ENCODE results near the gene NUDT14.

The NUDT14 gene

DNA sequence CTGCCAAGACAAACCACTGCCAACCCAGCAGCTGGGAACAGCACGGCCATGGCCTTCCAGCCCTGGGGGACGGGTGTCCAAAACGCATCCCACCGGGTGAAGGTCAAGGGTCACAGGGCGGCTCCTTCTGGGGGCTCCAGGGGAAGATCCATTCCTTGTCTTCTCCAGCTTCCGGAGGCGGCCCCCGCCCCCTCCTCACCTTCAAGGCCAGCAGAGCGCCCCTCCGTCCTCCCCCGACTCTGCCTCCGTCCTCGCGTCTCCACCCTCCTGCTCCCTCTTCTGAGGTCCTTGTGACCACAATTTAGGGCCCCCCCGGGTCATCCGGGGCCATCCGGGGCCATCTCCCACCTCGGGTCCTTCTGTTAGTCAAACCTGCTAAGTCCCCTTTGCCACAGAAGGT is 3.9 kb upstream of the NUDT14 start:
- Histone ChIP-seq H3K27ac (ENCODE audit: low read depth, low read length) (no peak overlapping the region), H3K9me3 (ENCODE audit: control insufficient read depth, insufficient read depth, low read length) (no peaks in the 10 kb centered on the region), H3K36me3 (ENCODE audit: control insufficient read depth, insufficient read depth, low read length) (no peaks in the 10 kb centered on the region), H3K9ac (ENCODE audit: low read depth, low read length) (no peak overlapping the region), H3K4me1 (ENCODE audit: control insufficient read depth, insufficient read depth, low read length) (no peaks in the 10 kb centered on the region), H3K4me3 (ENCODE audit: low read depth, low read length) (no peak overlapping the region), H3K27me3 (ENCODE audit: control insufficient read depth, insufficient read depth, low read length) (peaks cover 17% of the 10 kb centered on the region)

- no peaks in the 10 kb centered on the region for H3K9me3 ChIP-seq (ENCODE audit: control insufficient read depth, insufficient read depth, low read length)
- no peaks in the 10 kb centered on the region for H3K4me1 ChIP-seq (ENCODE audit: control insufficient read depth, insufficient read depth, low read length)
- no peaks in the 10 kb centered on the region for H3K36me3 ChIP-seq (ENCODE audit: control insufficient read depth, insufficient read depth, low read length)
- peaks cover 22% of the 10 kb centered on the region for H3K27me3 ChIP-seq (ENCODE audit: control insufficient read depth, insufficient read depth, low read length)
- no peak overlapping the region for H3K4me3 ChIP-seq (ENCODE audit: low read depth, low read length)
- no peak overlapping the region for H3K9ac ChIP-seq (ENCODE audit: low read depth, low read length)
- H3K27ac ChIP-seq (ENCODE audit: low read depth, low read length): no peak overlapping the region
Observed at GRCh38 chr14:105184461-105184860, 3.3 kb upstream of the NUDT14 start.

DNA sequence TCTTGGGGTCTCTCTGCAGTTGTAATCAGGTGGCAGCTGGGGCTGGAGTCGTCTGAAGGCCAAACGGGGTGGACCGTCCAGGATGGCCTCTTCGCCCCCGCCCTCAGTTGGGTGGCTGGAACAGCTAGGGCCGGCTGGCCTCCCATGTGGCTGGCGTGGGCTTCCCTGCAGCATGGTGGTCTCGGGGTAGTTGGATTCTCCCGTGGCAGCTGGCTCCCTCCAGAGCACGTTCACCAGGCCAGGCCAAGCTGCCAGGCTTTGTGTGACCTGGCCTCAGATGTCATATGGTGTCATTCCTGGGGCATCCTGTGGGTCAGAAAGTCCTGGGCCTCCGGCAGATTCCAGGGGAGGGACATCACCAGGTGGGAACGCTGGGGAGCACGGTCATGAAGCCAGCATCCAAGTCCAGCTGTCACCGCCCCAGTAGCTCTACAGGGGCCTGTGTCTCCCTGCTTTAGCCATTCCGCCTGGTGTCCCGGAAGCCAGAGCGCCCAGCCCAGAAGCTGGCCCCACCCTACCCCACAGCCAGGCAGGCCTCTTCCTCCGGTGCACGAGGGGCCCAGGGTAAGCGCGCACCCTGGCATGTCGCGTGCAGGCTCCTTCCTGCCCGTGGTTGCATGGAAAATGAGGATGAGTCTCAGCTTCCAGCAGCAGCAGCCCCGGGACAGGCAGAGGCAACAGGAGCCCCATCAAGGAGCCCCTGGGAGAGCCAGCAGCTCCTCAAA is 1.3 kb upstream of the NUDT14 start:
- Histone ChIP-seq H3K36me3 (ENCODE audit: control insufficient read depth, insufficient read depth, low read length) (no peaks in the 10 kb centered on the region), H3K4me3 (ENCODE audit: low read depth, low read length) (no peak overlapping the region), H3K4me1 (ENCODE audit: control insufficient read depth, insufficient read depth, low read length) (no peaks in the 10 kb centered on the region), H3K9ac (ENCODE audit: low read depth, low read length) (no peak overlapping the region), H3K9me3 (ENCODE audit: control insufficient read depth, insufficient read depth, low read length) (no peaks in the 10 kb centered on the region), H3K27ac (ENCODE audit: low read depth, low read length) (no peak overlapping the region), H3K27me3 (ENCODE audit: control insufficient read depth, insufficient read depth, low read length) (peaks cover 24% of the 10 kb centered on the region)

DNA sequence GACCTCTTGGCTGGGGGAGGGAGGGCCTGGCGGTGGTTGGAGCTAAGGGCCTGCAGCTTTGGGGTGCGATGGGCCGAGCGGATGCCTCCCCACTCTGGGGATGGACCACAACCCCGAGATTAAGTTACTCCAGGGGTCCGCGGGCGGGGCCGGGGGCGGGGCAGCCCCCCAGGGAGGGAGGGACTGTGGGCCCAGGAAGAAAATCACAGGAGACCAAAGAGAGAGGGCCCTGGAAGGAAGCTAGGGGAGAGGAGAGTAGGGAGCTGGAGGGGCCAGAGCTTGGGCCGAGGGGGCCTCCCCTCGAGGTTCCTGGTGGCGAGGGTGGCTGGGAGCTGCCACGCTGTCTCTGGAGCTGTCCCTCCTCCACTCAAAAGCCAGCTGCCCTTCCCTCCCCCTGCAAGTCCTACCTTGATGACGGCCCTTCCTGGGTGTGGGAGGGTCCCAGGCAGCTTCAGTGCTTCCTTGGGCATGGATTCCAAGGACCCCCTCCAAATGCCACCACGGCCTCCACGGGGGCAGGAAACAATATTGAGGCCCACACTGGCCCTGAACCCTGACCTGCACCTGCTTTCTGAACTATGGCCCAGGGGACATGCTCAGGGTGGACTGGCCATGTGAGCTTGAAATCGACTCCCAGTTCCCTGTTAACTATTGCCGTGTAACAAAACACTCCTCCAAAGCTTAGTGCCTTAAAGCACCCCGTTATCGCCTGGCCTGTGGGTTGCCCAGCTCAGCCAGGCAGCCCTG is 610 bp upstream of the NUDT14 start:
- H3K27ac ChIP-seq (ENCODE audit: low read depth, low read length): no peak overlapping the region

DNA sequence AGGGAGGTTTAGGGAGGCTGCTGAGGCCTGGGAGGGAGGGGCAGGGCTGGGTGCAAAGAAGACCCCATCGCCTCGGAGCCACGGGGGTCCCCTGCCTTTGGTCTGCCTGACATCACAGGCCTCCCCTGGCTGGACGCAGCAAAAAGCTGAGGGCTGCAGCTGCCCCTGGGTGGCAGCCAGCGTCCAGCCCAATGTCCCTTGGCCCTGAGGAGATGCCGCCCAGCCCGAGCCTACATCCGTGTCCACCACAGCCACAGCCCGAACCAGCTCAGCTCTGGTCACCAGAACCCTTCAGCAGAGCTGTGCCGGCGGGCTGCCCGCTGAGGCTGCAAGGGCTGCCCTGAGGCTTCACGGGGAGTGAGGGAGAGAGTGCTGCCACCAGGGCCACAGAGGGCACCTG is 1.9 kb downstream of the NUDT14 start:
- H3K9me3 ChIP-seq (ENCODE audit: control insufficient read depth, insufficient read depth, low read length): no peaks in the 10 kb centered on the region
- no peak overlapping the region for H3K9ac ChIP-seq (ENCODE audit: low read depth, low read length)
- peaks cover 24% of the 10 kb centered on the region for H3K27me3 ChIP-seq (ENCODE audit: control insufficient read depth, insufficient read depth, low read length)
- H3K4me3 ChIP-seq (ENCODE audit: low read depth, low read length): no peak overlapping the region
- no peaks in the 10 kb centered on the region for H3K4me1 ChIP-seq (ENCODE audit: control insufficient read depth, insufficient read depth, low read length)
- no peak overlapping the region for H3K27ac ChIP-seq (ENCODE audit: low read depth, low read length)
- H3K36me3 ChIP-seq (ENCODE audit: control insufficient read depth, insufficient read depth, low read length): no peaks in the 10 kb centered on the region

More for the DNA sequence above, 610 bp upstream of the NUDT14 start:
- Histone ChIP-seq H3K36me3 (ENCODE audit: control insufficient read depth, insufficient read depth, low read length) (no peaks in the 10 kb centered on the region), H3K27me3 (ENCODE audit: control insufficient read depth, insufficient read depth, low read length) (peaks cover 24% of the 10 kb centered on the region), H3K4me1 (ENCODE audit: control insufficient read depth, insufficient read depth, low read length) (no peaks in the 10 kb centered on the region), H3K4me3 (ENCODE audit: low read depth, low read length) (peak overlapping the region; percentile 61; the same call in 1 of the 2 replicates), H3K9me3 (ENCODE audit: control insufficient read depth, insufficient read depth, low read length) (no peaks in the 10 kb centered on the region), H3K9ac (ENCODE audit: low read depth, low read length) (no peak overlapping the region)

GRCh38 chr14:105178868-105179140 is 2.3 kb downstream of the NUDT14 start:
- peaks cover 24% of the 10 kb centered on the region for H3K27me3 ChIP-seq (ENCODE audit: control insufficient read depth, insufficient read depth, low read length)
- H3K9me3 ChIP-seq (ENCODE audit: control insufficient read depth, insufficient read depth, low read length): no peaks in the 10 kb centered on the region
- no peaks in the 10 kb centered on the region for H3K4me1 ChIP-seq (ENCODE audit: control insufficient read depth, insufficient read depth, low read length)
- no peak overlapping the region for H3K9ac ChIP-seq (ENCODE audit: low read depth, low read length)
- no peak overlapping the region for H3K4me3 ChIP-seq (ENCODE audit: low read depth, low read length)
- H3K36me3 ChIP-seq (ENCODE audit: control insufficient read depth, insufficient read depth, low read length): no peaks in the 10 kb centered on the region
- no peak overlapping the region for H3K27ac ChIP-seq (ENCODE audit: low read depth, low read length)

GRCh38 chr14:105178069-105178867 is 2.8 kb downstream of the NUDT14 start:
- Histone ChIP-seq H3K4me1 (ENCODE audit: control insufficient read depth, insufficient read depth, low read length) (no peaks in the 10 kb centered on the region), H3K9ac (ENCODE audit: low read depth, low read length) (no peak overlapping the region), H3K4me3 (ENCODE audit: low read depth, low read length) (no peak overlapping the region), H3K27ac (ENCODE audit: low read depth, low read length) (no peak overlapping the region), H3K27me3 (ENCODE audit: control insufficient read depth, insufficient read depth, low read length) (peaks cover 24% of the 10 kb centered on the region), H3K9me3 (ENCODE audit: control insufficient read depth, insufficient read depth, low read length) (no peaks in the 10 kb centered on the region), H3K36me3 (ENCODE audit: control insufficient read depth, insufficient read depth, low read length) (no peaks in the 10 kb centered on the region)

DNA sequence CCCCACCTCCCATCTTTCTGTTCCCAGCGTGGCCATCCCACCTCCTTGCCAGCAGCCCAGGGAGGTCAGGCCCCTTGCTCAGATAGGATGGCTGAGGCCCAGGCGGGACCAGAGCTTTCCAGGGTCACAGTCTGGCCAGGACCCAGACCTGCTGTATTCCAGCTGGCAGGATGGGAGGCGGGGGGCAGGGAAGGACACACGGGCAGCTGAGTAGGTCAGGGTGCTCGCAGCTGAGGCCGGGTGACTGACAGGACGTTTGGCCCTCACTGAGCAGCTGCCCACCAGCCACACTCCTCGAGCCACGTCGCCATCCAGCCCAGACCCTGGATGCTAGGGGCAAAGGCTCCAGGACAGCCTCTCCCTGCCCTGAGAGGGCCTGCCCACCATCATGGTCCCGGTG is 4.0 kb downstream of the NUDT14 start:
- Histone ChIP-seq H3K27ac (ENCODE audit: low read depth, low read length) (no peak overlapping the region), H3K9me3 (ENCODE audit: control insufficient read depth, insufficient read depth, low read length) (no peaks in the 10 kb centered on the region), H3K36me3 (ENCODE audit: control insufficient read depth, insufficient read depth, low read length) (no peaks in the 10 kb centered on the region), H3K27me3 (ENCODE audit: control insufficient read depth, insufficient read depth, low read length) (peaks cover 15% of the 10 kb centered on the region), H3K4me3 (ENCODE audit: low read depth, low read length) (no peak overlapping the region), H3K9ac (ENCODE audit: low read depth, low read length) (no peak overlapping the region), H3K4me1 (ENCODE audit: control insufficient read depth, insufficient read depth, low read length) (no peaks in the 10 kb centered on the region)

DNA sequence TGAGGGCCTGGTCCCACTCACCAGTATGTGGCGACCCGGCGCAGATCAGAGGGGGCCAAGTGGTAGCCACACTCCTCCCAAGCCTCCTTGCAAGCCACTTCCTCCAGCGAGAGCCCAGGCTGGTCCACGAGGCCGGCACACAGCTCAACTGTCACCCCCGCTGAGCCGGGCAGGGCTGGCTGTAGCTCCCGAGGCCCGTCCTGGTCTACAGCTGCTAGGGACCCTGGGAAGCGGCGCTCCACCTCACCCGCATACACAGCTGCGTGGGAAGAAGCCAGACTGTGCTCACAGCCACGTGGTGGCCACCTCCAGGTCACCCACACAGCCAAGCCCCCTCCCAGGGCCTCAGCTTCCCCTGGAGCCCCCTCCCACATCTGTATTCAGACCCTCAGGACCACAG is 4.6 kb downstream of the NUDT14 start:
- Histone ChIP-seq H3K27ac (ENCODE audit: low read depth, low read length) (no peak overlapping the region), H3K4me1 (ENCODE audit: control insufficient read depth, insufficient read depth, low read length) (no peaks in the 10 kb centered on the region), H3K9me3 (ENCODE audit: control insufficient read depth, insufficient read depth, low read length) (no peaks in the 10 kb centered on the region), H3K4me3 (ENCODE audit: low read depth, low read length) (no peak overlapping the region), H3K36me3 (ENCODE audit: control insufficient read depth, insufficient read depth, low read length) (no peaks in the 10 kb centered on the region), H3K9ac (ENCODE audit: low read depth, low read length) (no peak overlapping the region), H3K27me3 (ENCODE audit: control insufficient read depth, insufficient read depth, low read length) (0 out of 2 replicates have a peak, but pooled peaks cover 9% of the 10 kb centered on the region)

- H3K9me3 ChIP-seq (ENCODE audit: control insufficient read depth, insufficient read depth, low read length): no peaks in the 10 kb centered on the region
- peaks cover 5% of the 10 kb centered on the region; the same call in 1 of the 2 replicates for H3K4me1 ChIP-seq (ENCODE audit: control insufficient read depth, insufficient read depth, low read length)
- H3K9ac ChIP-seq (ENCODE audit: low read depth, low read length): no peak overlapping the region
- peaks cover 5% of the 10 kb centered on the region; the same call in 1 of the 2 replicates for H3K27me3 ChIP-seq (ENCODE audit: control insufficient read depth, insufficient read depth, low read length)
- no peak overlapping the region for H3K27ac ChIP-seq (ENCODE audit: low read depth, low read length)
- no peaks in the 10 kb centered on the region for H3K36me3 ChIP-seq (ENCODE audit: control insufficient read depth, insufficient read depth, low read length)
- no peak overlapping the region for H3K4me3 ChIP-seq (ENCODE audit: low read depth, low read length)
Observed at GRCh38 chr14:105173901-105174894, 6.9 kb downstream of the NUDT14 start.

All from HUES48 (cell line).